Testis (tissue), 2 donors: ENCODE data around the gene CHN2.

Experiments
- POLR2A ChIP-seq: fragments of 450-650 bp; IDR thresholded peaks from one replicate; pipeline ENCODE4 v1.6.1; 2017; ENCODE audit warnings: antibody characterized with exemption, mild to moderate bottlenecking, moderate library complexity
- TF ChIP-seq, protein P1 (sequence below), 3 experiments: fragments of 450-650 bp in 2 of 3; fragments of 200-600 bp in 1 of 3; sonication (generic) in 1 of 3; IDR thresholded peaks; one replicate each; pipeline ENCODE4 v1.5.1; 2016 to 2019; ENCODE audit warnings: antibody characterized with exemption in 3 of 3, mild to moderate bottlenecking in 2 of 3, moderate library complexity in 1 of 3

DNA sequence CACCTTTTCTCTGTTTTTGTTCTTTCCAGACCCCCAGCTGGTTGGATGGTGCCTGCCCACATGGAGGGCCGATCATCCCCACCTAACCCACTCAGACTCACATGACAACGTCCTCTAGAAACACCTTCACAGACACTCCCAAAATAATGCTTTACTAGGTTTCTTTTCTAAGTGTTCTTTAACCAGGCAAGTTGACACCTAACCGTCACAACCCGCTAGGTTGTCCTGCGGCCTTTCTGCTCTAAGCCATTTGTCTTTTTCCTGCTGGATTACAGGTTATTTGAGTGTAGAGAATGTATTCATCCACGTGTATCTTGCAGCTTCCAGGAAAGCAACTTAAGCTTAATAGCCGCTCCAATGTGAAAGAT, 54.8 kb downstream of the CHN2 start:
- TF ChIP-seq, protein P1, sequence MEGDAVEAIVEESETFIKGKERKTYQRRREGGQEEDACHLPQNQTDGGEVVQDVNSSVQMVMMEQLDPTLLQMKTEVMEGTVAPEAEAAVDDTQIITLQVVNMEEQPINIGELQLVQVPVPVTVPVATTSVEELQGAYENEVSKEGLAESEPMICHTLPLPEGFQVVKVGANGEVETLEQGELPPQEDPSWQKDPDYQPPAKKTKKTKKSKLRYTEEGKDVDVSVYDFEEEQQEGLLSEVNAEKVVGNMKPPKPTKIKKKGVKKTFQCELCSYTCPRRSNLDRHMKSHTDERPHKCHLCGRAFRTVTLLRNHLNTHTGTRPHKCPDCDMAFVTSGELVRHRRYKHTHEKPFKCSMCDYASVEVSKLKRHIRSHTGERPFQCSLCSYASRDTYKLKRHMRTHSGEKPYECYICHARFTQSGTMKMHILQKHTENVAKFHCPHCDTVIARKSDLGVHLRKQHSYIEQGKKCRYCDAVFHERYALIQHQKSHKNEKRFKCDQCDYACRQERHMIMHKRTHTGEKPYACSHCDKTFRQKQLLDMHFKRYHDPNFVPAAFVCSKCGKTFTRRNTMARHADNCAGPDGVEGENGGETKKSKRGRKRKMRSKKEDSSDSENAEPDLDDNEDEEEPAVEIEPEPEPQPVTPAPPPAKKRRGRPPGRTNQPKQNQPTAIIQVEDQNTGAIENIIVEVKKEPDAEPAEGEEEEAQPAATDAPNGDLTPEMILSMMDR (IDR thresholded peaks at IDR 0.05), result no peak
- no peak for TF ChIP-seq POLR2A
